Liver (tissue), 3 donors: ENCODE results near the gene CBX2.

ENCODE experiments used
- FOXA1 ChIP-seq: IDR thresholded peaks from 2 replicates; pipeline ENCODE4 v1.6.1; 2016; ENCODE audit warnings: antibody characterized with exemption
- GABPA ChIP-seq, 2 donors: IDR thresholded peaks in 1 of 2; conservative IDR thresholded peaks in 1 of 2; 2 replicates each; pipeline ENCODE4 v1.6.1; 2016; ENCODE audit warnings: antibody characterized with exemption in 2 of 2, mild to moderate bottlenecking in 1 of 2, moderate library complexity in 1 of 2
- HNF4A ChIP-seq, 2 donors: conservative IDR thresholded peaks; 2 replicates each; pipeline ENCODE4 v1.6.1; 2016; ENCODE audit warnings: antibody characterized with exemption in 2 of 2, mild to moderate bottlenecking in 2 of 2
- JUND ChIP-seq, 2 donors: IDR thresholded peaks; 2 replicates each; pipeline ENCODE4 v1.6.1; 2016; ENCODE audit warnings: antibody characterized with exemption in 2 of 2
- SP1 ChIP-seq: IDR thresholded peaks from 2 replicates; pipeline ENCODE4 v1.6.1; 2018; ENCODE audit warnings: antibody characterized with exemption, mild to moderate bottlenecking
- TAF1 ChIP-seq: conservative IDR thresholded peaks from 2 replicates; pipeline ENCODE4 v1.6.1; 2016; ENCODE audit warnings: antibody characterized with exemption, mild to moderate bottlenecking
- YY1 ChIP-seq: IDR thresholded peaks from 2 replicates; pipeline ENCODE4 v1.6.1; 2016; ENCODE audit warnings: antibody characterized with exemption, mild to moderate bottlenecking
- TF ChIP-seq, protein P1 (sequence below): fragments of 150-350 bp; IDR thresholded peaks from 2 replicates; pipeline ENCODE4 v1.5.1; 2017; ENCODE audit warnings: improper control_type of control experiment, low read depth, low read length; ENCODE audit not compliant: missing input control
- TF ChIP-seq, protein P2 (sequence below): IDR thresholded peaks from 2 replicates; pipeline ENCODE4 v1.6.1; 2016; ENCODE audit warnings: antibody characterized with exemption
- TF ChIP-seq, protein P3 (sequence below): IDR thresholded peaks from 2 replicates; pipeline ENCODE4 v1.6.1; 2016; ENCODE audit warnings: antibody characterized with exemption
- donor health status: healthy.
- donor health status: healthy.

DNA sequence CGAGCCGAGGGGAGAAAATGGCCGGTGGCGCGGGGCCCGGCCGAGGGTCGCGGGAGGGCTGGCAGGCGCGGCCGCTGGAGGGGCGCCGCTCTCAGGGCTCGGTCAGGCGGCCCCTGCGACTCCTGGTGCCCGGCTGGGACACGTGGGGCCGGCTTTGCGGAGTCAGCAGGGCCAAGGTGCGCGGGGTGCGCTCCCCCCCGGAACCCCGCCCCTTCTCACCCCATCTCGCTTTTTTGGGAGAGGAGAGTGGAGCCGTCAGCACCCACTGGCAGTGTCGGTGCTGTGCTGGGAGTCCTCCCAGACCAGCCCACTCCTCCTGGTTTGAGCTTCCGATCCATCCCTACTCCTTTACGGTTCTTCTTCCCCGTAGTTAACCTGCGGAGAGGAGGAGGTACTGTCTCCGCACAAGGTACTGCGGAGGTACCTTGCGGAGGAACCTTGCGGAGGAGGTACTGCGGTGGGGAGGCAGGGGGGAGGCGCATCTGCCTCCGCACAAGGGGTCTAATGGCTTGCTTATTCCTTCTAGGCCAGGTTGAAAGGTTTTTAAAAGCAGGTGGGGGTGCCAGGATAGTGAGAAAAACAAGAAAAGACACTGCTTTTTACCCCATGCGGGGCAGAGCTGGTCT lies 38.0 kb downstream of the CBX2 start:
- TF ChIP-seq, protein P1, sequence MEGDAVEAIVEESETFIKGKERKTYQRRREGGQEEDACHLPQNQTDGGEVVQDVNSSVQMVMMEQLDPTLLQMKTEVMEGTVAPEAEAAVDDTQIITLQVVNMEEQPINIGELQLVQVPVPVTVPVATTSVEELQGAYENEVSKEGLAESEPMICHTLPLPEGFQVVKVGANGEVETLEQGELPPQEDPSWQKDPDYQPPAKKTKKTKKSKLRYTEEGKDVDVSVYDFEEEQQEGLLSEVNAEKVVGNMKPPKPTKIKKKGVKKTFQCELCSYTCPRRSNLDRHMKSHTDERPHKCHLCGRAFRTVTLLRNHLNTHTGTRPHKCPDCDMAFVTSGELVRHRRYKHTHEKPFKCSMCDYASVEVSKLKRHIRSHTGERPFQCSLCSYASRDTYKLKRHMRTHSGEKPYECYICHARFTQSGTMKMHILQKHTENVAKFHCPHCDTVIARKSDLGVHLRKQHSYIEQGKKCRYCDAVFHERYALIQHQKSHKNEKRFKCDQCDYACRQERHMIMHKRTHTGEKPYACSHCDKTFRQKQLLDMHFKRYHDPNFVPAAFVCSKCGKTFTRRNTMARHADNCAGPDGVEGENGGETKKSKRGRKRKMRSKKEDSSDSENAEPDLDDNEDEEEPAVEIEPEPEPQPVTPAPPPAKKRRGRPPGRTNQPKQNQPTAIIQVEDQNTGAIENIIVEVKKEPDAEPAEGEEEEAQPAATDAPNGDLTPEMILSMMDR = no peak
- TF ChIP-seq HNF4A (conservative IDR thresholded peaks at IDR 0.05) (no peak), YY1 (no peak), TAF1 (no peak), FOXA1 (no peak), JUND (IDR thresholded peaks at IDR 0.05) (no peak), SP1 (no peak), GABPA (IDR thresholded peaks at IDR 0.05 in 1 of 2, conservative IDR thresholded peaks at IDR 0.05 in 1 of 2) (no peak)
- TF ChIP-seq, protein P2, sequence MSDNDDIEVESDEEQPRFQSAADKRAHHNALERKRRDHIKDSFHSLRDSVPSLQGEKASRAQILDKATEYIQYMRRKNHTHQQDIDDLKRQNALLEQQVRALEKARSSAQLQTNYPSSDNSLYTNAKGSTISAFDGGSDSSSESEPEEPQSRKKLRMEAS = no peak
- TF ChIP-seq, protein P3, sequence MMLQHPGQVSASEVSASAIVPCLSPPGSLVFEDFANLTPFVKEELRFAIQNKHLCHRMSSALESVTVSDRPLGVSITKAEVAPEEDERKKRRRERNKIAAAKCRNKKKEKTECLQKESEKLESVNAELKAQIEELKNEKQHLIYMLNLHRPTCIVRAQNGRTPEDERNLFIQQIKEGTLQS = no peak
